Prostate gland (tissue), 2 donors: ENCODE results near the gene GRAMD4.

ENCODE experiments used
- POLR2A ChIP-seq: fragments of 450-650 bp; IDR thresholded peaks from one replicate; pipeline ENCODE4 v1.6.1; 2016; ENCODE audit warnings: antibody characterized with exemption, mild to moderate bottlenecking
- POLR2AphosphoS5 ChIP-seq: sonication (generic); formaldehyde crosslinking; IDR thresholded peaks from one replicate; pipeline ENCODE4 v1.6.1; 2017; ENCODE audit warnings: antibody characterized with exemption
- TF ChIP-seq, protein P1 (sequence below), 4 experiments: fragments of 200-600 bp in 2 of 4; fragments of 450-650 bp in 2 of 4; sonication (generic) in 2 of 4; IDR thresholded peaks; 1 replicate in 3 of 4; 2 replicates in 1 of 4; pipeline ENCODE4 v1.5.1; 2016 to 2019; ENCODE audit warnings: antibody characterized with exemption in 4 of 4, mild to moderate bottlenecking in 2 of 4, moderate library complexity in 2 of 4

DNA sequence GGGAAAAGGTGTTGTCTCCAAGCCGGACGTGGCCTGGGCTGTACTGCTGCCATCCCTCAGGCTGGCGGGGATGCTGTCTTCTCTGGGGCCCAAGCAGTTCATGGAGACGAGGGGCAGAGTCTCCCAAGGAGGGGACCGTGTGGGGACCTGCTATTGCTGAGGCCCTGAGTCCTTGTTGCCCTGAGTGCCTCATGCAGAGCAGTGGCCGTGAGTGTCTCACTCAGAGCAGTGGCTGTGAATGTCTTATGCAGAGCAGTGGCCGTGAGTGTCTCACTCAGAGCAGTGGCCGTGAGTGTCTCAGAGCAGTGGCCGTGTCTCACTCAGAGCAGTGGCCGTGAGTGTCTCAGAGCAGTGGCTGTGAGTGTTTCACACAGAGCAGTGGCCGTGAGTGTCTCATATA is 54.7 kb downstream of the GRAMD4 start:
- no peak for TF ChIP-seq POLR2A
- TF ChIP-seq, protein P1, sequence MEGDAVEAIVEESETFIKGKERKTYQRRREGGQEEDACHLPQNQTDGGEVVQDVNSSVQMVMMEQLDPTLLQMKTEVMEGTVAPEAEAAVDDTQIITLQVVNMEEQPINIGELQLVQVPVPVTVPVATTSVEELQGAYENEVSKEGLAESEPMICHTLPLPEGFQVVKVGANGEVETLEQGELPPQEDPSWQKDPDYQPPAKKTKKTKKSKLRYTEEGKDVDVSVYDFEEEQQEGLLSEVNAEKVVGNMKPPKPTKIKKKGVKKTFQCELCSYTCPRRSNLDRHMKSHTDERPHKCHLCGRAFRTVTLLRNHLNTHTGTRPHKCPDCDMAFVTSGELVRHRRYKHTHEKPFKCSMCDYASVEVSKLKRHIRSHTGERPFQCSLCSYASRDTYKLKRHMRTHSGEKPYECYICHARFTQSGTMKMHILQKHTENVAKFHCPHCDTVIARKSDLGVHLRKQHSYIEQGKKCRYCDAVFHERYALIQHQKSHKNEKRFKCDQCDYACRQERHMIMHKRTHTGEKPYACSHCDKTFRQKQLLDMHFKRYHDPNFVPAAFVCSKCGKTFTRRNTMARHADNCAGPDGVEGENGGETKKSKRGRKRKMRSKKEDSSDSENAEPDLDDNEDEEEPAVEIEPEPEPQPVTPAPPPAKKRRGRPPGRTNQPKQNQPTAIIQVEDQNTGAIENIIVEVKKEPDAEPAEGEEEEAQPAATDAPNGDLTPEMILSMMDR (IDR thresholded peaks at IDR 0.05): no peak
- no peak for TF ChIP-seq POLR2AphosphoS5
